Thyroid gland (tissue), 4 donors: Measurements from ENCODE around the gene EXOC1. TPM values are rescaled to one million over a fixed set of nuclear protein-coding genes. Genes with fewer than 3 reads are reported as not detected.

Experiments
- DNase-seq, 2 donors: peaks; one replicate each; pipeline ENCODE4 v3.0.0-alpha.2; 2019
- H3K27ac ChIP-seq, 3 donors: fragments of 200-600 bp; sonication (generic); 1 replicate in 2 of 3; 2 replicates in 1 of 3; pipeline ENCODE4 v1.5.1; 2016 to 2019; ENCODE audit warnings: mild to moderate bottlenecking in 1 of 3, moderate library complexity in 1 of 3
- H3K27me3 ChIP-seq: fragments of 200-600 bp; sonication (generic); one replicate; pipeline ENCODE4 v1.5.1; 2019
- H3K36me3 ChIP-seq, 2 donors: fragments of 200-600 bp; sonication (generic); one replicate each; pipeline ENCODE4 v1.5.1; 2016 to 2019
- H3K4me1 ChIP-seq, 2 donors: fragments of 200-600 bp; sonication (generic); one replicate each; pipeline ENCODE4 v1.5.1; 2017 to 2019
- H3K4me3 ChIP-seq, 3 donors: fragments of 200-600 bp; sonication (generic); replicated peaks in 1 of 3; 1 replicate in 2 of 3; 2 replicates in 1 of 3; pipeline ENCODE4 v1.5.1; 2016; ENCODE audit warnings: mild to moderate bottlenecking in 1 of 3
- H3K9me3 ChIP-seq: fragments of 200-600 bp; sonication (generic); one replicate; pipeline ENCODE4 v1.5.1; 2017
- POLR2A ChIP-seq, 2 donors: fragments of 450-650 bp; IDR thresholded peaks; one replicate each; pipeline ENCODE4 v1.6.1; 2017; ENCODE audit warnings: antibody characterized with exemption in 2 of 2, mild to moderate bottlenecking in 2 of 2, moderate library complexity in 1 of 2
- WGBS, 2 donors: methylation state at CpG; one replicate each; pipeline ENCODE4 v1.1.5; 2017; 5-methylcytosine and 5-hydroxymethylcytosine counted together
- intact Hi-C: fragments of 100-400 bp; cut with DNase I; formaldehyde crosslinking; loops from one replicate; pipeline ENCODE4 v1.15.1; 2023
- total RNA-seq, 4 donors: library from RNA; depleted of rRNA; stranded (reverse); fragments of >200 nt; gene quantifications; one replicate each; pipeline ENCODE4 v1.2.3, GENCODE V29; 2016
- TF ChIP-seq, protein P1 (sequence below), 6 experiments: fragments of 200-600 bp in 3 of 6; fragments of 450-650 bp in 3 of 6; sonication (generic) in 3 of 6; IDR thresholded peaks; one replicate each; pipeline ENCODE4 v1.5.1; 2016 to 2019; ENCODE audit warnings: antibody characterized with exemption in 6 of 6, mild to moderate bottlenecking in 2 of 6, inconsistent platforms in 1 of 6, moderate library complexity in 1 of 6

EXOC1 gene
- total RNA-seq, 4 donors from 2014 or later, result 32.9 to 38.3 (median 34.5) TPM

DNA sequence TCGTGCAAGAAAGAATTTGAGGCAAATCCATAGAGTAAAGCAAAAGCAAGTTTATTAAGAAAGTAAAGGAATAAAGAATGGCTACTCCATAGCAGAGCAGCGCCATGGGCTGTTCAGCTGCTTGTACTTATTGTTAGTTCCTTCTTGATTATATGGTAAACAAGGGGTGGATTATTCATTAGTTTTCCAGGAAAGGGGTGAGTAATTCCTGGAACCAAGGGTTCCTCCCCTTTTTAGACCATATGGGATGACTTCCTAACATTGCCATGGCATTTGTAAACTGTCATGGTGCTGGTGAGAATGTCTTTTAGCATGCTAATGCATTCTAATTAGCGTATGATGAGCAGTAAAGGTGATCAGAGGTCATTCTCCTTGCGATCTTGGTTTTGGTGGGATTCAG lies 71.8 kb downstream of the EXOC1 start:
- Histone ChIP-seq H3K27ac (no peak overlapping the region), H3K27me3 (no peaks in the 10 kb centered on the region), H3K4me3 (no peak overlapping the region), H3K9me3 (no peaks in the 10 kb centered on the region), H3K36me3 (no peaks in the 10 kb centered on the region), H3K4me1 (no peaks in the 10 kb centered on the region)
- DNase-seq, result no peak
- TF ChIP-seq POLR2A (IDR thresholded peaks at IDR 0.05), result no peak
- TF ChIP-seq, protein P1, sequence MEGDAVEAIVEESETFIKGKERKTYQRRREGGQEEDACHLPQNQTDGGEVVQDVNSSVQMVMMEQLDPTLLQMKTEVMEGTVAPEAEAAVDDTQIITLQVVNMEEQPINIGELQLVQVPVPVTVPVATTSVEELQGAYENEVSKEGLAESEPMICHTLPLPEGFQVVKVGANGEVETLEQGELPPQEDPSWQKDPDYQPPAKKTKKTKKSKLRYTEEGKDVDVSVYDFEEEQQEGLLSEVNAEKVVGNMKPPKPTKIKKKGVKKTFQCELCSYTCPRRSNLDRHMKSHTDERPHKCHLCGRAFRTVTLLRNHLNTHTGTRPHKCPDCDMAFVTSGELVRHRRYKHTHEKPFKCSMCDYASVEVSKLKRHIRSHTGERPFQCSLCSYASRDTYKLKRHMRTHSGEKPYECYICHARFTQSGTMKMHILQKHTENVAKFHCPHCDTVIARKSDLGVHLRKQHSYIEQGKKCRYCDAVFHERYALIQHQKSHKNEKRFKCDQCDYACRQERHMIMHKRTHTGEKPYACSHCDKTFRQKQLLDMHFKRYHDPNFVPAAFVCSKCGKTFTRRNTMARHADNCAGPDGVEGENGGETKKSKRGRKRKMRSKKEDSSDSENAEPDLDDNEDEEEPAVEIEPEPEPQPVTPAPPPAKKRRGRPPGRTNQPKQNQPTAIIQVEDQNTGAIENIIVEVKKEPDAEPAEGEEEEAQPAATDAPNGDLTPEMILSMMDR (IDR thresholded peaks at IDR 0.05), result no peak
- intact Hi-C loops, result no loop called here
- WGBS, 2 donors, result 81 to 88% methylated on average over 4 of the region's 4 CpGs

DNA sequence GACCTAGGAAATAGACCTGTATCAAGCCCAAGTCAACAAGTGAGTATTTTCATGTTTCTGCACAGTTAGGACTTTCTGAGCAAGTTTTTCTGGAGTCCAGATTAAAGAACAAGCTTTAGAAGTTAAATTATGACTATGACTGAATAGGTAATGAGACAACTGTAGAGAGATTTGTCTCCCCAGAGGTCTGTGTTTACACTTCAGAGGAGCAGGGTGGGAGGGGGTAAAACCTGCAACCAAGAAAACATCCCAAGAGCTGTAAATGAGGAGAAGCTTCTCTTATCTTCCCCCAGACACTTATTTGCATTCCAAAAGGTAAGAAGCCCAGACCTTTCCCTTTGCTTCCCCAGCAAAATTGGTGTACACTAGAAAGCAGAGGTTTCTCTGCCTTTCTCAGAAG lies 73.2 kb downstream of the EXOC1 start:
- H3K27me3 ChIP-seq, result no peaks in the 10 kb centered on the region
- intact Hi-C loops, result no loop called here
- no peaks in the 10 kb centered on the region for H3K36me3 ChIP-seq
- H3K27ac ChIP-seq, result no peak overlapping the region
- DNase-seq, result no peak
- H3K4me3 ChIP-seq, result no peak overlapping the region
- H3K9me3 ChIP-seq, result no peaks in the 10 kb centered on the region
- TF ChIP-seq, protein P1 (IDR thresholded peaks at IDR 0.05), result no peak
- TF ChIP-seq POLR2A (IDR thresholded peaks at IDR 0.05), result no peak
- H3K4me1 ChIP-seq, result no peaks in the 10 kb centered on the region

DNA sequence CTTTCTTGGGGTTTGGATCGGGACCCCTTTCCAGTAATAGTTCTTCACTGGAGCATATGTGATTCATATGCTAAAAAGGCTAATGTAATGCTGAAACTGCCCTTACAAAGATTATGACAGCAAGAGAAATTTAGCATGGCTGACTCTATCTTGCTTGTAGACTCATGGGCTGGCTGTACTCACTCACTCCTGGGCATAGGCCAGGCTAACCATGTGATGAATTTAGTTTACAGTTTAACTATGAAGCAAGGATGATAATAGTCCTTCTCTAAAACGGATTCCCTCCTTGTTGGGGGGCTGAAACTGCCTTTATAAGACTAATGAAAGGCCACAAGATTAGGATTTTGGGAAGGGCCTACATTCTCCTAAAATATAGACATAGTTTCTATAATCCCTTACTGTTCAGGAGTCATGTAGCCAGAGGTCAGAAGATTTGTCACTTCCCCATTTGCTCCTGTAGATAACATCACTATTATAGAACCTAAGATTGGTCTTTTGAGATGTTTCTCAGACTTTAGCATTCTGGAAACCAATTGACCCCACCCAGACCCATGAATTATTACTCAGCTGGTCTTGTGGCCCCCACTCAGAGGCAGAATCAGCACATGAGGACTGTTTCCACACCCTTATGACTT lies 74.5 kb downstream of the EXOC1 start:
- no peaks in the 10 kb centered on the region for H3K27me3 ChIP-seq
- H3K9me3 ChIP-seq, result no peaks in the 10 kb centered on the region
- H3K4me1 ChIP-seq, result no peaks in the 10 kb centered on the region
- no peak for DNase-seq
- WGBS, 2 donors, result 82 to 83% methylated on average over 2 of the region's 2 CpGs
- H3K36me3 ChIP-seq, result no peaks in the 10 kb centered on the region
- no peak overlapping the region for H3K4me3 ChIP-seq
- intact Hi-C loops, result no loop called here
- no peak for TF ChIP-seq POLR2A (IDR thresholded peaks at IDR 0.05)
- TF ChIP-seq, protein P1 (IDR thresholded peaks at IDR 0.05), result no peak
- no peak overlapping the region for H3K27ac ChIP-seq

DNA sequence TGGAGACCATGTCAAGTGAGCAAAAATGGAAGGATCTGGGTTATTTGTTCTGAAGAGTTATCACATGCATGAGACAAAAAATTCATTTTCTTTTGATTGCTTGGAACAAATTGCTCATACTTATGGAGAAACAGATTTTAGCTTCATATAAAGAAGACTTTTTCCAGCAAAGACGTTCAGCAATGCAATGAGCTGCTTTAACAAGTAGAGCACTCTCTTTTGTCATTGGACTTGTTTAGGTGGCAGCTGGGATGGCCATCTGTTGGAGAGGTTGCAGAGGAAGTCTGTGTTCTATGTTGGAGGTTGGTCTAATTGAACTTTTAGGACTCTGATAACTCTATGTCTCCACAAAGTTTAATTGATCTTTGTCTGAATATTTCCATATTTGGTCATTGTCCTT lies 75.4 kb downstream of the EXOC1 start:
- no peaks in the 10 kb centered on the region for H3K9me3 ChIP-seq
- DNase-seq, result no peak
- H3K4me1 ChIP-seq, result no peaks in the 10 kb centered on the region
- no peaks in the 10 kb centered on the region for H3K27me3 ChIP-seq
- no peaks in the 10 kb centered on the region for H3K36me3 ChIP-seq
- H3K27ac ChIP-seq, result no peak overlapping the region
- intact Hi-C loops, result no loop called here
- TF ChIP-seq, protein P1 (IDR thresholded peaks at IDR 0.05), result no peak
- no peak for TF ChIP-seq POLR2A (IDR thresholded peaks at IDR 0.05)
- WGBS, 2 donors, result 79 to 81% methylated on average over 1 of the region's 1 CpG
- H3K4me3 ChIP-seq, result no peak overlapping the region

DNA sequence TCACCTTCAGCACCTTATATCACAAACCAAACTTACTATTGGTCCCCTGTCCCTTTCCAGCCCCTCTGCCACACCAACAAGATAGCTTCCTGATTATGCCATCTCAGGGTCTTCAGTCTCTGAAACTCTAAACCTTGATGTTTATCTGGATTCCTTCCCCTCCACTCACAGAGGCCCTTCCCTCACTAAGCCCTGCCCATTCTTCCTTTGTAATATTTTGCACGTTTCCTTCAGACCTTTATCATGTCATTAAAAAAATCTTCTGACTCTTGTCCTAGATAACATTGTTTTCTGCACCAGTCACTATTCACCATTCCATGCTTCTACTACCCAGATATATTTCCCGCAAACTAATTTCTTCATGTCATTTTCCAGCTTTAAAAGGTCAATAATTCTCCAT lies 77.6 kb downstream of the EXOC1 start:
- TF ChIP-seq POLR2A (IDR thresholded peaks at IDR 0.05), result no peak
- TF ChIP-seq, protein P1 (IDR thresholded peaks at IDR 0.05), result no peak
- no peaks in the 10 kb centered on the region for H3K27me3 ChIP-seq
- no peak overlapping the region for H3K4me3 ChIP-seq
- intact Hi-C loops, result no loop called here
- no peak overlapping the region for H3K27ac ChIP-seq
- H3K36me3 ChIP-seq, result no peaks in the 10 kb centered on the region
- 76 to 84% methylated on average over 2 of the region's 2 CpGs for WGBS, 2 donors
- no peak for DNase-seq
- no peaks in the 10 kb centered on the region for H3K4me1 ChIP-seq
- H3K9me3 ChIP-seq, result no peaks in the 10 kb centered on the region
